Measurements from ENCODE around the gene RELN. TPM values are rescaled to one million over a fixed set of nuclear protein-coding genes. Genes with fewer than 3 reads are reported as not detected.
A peak's percentile ranks its signal among the peaks of the same experiment; 100 is the strongest.

RELN gene
- total and polyA plus RNA-seq, 9 of the 15 experiments (the other 6 are each of a cell fraction or from before 2014, with no cell fraction given): 12.9 to 43.2 (median 18.1) TPM

DNA sequence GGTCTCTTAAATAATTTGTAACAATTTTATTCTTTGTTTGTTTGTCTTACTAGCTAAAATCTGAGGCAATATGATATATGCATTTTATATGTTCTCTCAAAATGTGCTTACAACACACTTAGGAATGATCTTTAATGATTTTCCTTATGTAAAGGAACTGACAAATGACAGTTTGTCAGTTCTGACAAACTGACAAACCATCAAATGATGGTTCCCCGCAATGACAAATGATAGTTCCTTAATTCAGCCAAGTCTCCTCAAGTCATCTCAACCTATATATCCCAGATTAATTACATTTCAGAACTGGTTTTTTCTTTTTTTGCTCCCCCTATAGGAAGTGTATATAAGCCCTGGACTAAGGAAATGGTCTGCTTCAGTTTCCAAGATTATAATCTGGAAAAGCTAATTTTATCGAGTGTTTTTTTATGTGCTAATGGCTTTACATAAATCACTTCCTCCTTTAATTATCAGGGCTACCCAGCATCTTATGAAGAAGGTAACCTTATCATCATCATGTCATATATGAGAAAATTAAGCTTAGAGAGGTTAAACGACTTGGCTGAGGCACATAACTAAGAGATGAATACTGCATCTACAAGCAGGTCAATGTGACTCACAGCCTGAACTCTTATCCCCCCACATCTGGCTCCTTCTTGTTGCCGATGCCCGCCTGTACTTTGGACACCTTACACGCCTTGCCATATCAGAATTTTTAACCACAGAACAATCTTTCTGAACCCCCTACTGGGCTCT is 75.1 kb downstream of the RELN start (continued):
- TF ChIP-seq, protein P1, sequence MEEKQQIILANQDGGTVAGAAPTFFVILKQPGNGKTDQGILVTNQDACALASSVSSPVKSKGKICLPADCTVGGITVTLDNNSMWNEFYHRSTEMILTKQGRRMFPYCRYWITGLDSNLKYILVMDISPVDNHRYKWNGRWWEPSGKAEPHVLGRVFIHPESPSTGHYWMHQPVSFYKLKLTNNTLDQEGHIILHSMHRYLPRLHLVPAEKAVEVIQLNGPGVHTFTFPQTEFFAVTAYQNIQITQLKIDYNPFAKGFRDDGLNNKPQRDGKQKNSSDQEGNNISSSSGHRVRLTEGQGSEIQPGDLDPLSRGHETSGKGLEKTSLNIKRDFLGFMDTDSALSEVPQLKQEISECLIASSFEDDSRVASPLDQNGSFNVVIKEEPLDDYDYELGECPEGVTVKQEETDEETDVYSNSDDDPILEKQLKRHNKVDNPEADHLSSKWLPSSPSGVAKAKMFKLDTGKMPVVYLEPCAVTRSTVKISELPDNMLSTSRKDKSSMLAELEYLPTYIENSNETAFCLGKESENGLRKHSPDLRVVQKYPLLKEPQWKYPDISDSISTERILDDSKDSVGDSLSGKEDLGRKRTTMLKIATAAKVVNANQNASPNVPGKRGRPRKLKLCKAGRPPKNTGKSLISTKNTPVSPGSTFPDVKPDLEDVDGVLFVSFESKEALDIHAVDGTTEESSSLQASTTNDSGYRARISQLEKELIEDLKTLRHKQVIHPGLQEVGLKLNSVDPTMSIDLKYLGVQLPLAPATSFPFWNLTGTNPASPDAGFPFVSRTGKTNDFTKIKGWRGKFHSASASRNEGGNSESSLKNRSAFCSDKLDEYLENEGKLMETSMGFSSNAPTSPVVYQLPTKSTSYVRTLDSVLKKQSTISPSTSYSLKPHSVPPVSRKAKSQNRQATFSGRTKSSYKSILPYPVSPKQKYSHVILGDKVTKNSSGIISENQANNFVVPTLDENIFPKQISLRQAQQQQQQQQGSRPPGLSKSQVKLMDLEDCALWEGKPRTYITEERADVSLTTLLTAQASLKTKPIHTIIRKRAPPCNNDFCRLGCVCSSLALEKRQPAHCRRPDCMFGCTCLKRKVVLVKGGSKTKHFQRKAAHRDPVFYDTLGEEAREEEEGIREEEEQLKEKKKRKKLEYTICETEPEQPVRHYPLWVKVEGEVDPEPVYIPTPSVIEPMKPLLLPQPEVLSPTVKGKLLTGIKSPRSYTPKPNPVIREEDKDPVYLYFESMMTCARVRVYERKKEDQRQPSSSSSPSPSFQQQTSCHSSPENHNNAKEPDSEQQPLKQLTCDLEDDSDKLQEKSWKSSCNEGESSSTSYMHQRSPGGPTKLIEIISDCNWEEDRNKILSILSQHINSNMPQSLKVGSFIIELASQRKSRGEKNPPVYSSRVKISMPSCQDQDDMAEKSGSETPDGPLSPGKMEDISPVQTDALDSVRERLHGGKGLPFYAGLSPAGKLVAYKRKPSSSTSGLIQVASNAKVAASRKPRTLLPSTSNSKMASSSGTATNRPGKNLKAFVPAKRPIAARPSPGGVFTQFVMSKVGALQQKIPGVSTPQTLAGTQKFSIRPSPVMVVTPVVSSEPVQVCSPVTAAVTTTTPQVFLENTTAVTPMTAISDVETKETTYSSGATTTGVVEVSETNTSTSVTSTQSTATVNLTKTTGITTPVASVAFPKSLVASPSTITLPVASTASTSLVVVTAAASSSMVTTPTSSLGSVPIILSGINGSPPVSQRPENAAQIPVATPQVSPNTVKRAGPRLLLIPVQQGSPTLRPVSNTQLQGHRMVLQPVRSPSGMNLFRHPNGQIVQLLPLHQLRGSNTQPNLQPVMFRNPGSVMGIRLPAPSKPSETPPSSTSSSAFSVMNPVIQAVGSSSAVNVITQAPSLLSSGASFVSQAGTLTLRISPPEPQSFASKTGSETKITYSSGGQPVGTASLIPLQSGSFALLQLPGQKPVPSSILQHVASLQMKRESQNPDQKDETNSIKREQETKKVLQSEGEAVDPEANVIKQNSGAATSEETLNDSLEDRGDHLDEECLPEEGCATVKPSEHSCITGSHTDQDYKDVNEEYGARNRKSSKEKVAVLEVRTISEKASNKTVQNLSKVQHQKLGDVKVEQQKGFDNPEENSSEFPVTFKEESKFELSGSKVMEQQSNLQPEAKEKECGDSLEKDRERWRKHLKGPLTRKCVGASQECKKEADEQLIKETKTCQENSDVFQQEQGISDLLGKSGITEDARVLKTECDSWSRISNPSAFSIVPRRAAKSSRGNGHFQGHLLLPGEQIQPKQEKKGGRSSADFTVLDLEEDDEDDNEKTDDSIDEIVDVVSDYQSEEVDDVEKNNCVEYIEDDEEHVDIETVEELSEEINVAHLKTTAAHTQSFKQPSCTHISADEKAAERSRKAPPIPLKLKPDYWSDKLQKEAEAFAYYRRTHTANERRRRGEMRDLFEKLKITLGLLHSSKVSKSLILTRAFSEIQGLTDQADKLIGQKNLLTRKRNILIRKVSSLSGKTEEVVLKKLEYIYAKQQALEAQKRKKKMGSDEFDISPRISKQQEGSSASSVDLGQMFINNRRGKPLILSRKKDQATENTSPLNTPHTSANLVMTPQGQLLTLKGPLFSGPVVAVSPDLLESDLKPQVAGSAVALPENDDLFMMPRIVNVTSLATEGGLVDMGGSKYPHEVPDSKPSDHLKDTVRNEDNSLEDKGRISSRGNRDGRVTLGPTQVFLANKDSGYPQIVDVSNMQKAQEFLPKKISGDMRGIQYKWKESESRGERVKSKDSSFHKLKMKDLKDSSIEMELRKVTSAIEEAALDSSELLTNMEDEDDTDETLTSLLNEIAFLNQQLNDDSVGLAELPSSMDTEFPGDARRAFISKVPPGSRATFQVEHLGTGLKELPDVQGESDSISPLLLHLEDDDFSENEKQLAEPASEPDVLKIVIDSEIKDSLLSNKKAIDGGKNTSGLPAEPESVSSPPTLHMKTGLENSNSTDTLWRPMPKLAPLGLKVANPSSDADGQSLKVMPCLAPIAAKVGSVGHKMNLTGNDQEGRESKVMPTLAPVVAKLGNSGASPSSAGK (IDR thresholded peaks at IDR 0.05): no peak
- peak; percentile 48; the same call in 1 of the 2 replicates for TF ChIP-seq EP300 (IDR thresholded peaks at IDR 0.05; ENCODE audit: low read length)
- TF ChIP-seq, protein P2, sequence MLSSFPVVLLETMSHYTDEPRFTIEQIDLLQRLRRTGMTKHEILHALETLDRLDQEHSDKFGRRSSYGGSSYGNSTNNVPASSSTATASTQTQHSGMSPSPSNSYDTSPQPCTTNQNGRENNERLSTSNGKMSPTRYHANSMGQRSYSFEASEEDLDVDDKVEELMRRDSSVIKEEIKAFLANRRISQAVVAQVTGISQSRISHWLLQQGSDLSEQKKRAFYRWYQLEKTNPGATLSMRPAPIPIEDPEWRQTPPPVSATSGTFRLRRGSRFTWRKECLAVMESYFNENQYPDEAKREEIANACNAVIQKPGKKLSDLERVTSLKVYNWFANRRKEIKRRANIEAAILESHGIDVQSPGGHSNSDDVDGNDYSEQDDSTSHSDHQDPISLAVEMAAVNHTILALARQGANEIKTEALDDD (IDR thresholded peaks at IDR 0.05): peak; percentile 93
- TF ChIP-seq TEAD4 (IDR thresholded peaks at IDR 0.05; ENCODE audit: low read length): peak; percentile 74
- TF ChIP-seq TEAD4 (CRISPR knock-in tag; IDR thresholded peaks at IDR 0.05; ENCODE audit: borderline replicate concordance): no peak
- TF ChIP-seq, protein P3, sequence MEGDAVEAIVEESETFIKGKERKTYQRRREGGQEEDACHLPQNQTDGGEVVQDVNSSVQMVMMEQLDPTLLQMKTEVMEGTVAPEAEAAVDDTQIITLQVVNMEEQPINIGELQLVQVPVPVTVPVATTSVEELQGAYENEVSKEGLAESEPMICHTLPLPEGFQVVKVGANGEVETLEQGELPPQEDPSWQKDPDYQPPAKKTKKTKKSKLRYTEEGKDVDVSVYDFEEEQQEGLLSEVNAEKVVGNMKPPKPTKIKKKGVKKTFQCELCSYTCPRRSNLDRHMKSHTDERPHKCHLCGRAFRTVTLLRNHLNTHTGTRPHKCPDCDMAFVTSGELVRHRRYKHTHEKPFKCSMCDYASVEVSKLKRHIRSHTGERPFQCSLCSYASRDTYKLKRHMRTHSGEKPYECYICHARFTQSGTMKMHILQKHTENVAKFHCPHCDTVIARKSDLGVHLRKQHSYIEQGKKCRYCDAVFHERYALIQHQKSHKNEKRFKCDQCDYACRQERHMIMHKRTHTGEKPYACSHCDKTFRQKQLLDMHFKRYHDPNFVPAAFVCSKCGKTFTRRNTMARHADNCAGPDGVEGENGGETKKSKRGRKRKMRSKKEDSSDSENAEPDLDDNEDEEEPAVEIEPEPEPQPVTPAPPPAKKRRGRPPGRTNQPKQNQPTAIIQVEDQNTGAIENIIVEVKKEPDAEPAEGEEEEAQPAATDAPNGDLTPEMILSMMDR (IDR thresholded peaks at IDR 0.05 in 2 of 3, conservative IDR thresholded peaks at IDR 0.05 in 1 of 3; ENCODE audit: insufficient read depth in 2 of 3, low read depth in 1 of 3, low read length in 3 of 3): peak in 2 of 3 experiments; percentile 9 to 26; a peak in 1 of 6 replicates
- TF ChIP-seq BACH1 (tag; IDR thresholded peaks at IDR 0.05): no peak
- TF ChIP-seq TCFL5 (CRISPR knock-in tag; conservative IDR thresholded peaks at IDR 0.05): no peak
- no peak for TF ChIP-seq EHMT2 (IDR thresholded peaks at IDR 0.05)
- TF ChIP-seq ZNF589 (CRISPR knock-in tag; IDR thresholded peaks at IDR 0.05; ENCODE audit: low read depth): peak; percentile 19; the same call in 1 of the 2 replicates
- peak; percentile 68 for TF ChIP-seq SMARCA4 (IDR thresholded peaks at IDR 0.05)
- TF ChIP-seq, protein P4, sequence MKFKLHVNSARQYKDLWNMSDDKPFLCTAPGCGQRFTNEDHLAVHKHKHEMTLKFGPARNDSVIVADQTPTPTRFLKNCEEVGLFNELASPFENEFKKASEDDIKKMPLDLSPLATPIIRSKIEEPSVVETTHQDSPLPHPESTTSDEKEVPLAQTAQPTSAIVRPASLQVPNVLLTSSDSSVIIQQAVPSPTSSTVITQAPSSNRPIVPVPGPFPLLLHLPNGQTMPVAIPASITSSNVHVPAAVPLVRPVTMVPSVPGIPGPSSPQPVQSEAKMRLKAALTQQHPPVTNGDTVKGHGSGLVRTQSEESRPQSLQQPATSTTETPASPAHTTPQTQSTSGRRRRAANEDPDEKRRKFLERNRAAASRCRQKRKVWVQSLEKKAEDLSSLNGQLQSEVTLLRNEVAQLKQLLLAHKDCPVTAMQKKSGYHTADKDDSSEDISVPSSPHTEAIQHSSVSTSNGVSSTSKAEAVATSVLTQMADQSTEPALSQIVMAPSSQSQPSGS (CRISPR knock-in tag; IDR thresholded peaks at IDR 0.05): no peak
